ENCODE data around the gene ITGB1. TPM values are rescaled to one million over a fixed set of nuclear protein-coding genes. Genes with fewer than 3 reads are reported as not detected.

The ITGB1 gene
- total RNA-seq, 1 donor from 2014 or later: 542 TPM

- Histone ChIP-seq H3K4me3 (no peak overlapping the region), H3K4me1 (peaks cover 98% of the 10 kb centered on the region), H3K36me3 (no peaks in the 10 kb centered on the region), H3K27me3 (ENCODE audit: low read depth) (no peaks in the 10 kb centered on the region), H3K9me3 (replicated peaks) (no peaks in the 10 kb centered on the region), H3K27ac (replicated peaks) (no peak overlapping the region)
- TF ChIP-seq, protein P1, sequence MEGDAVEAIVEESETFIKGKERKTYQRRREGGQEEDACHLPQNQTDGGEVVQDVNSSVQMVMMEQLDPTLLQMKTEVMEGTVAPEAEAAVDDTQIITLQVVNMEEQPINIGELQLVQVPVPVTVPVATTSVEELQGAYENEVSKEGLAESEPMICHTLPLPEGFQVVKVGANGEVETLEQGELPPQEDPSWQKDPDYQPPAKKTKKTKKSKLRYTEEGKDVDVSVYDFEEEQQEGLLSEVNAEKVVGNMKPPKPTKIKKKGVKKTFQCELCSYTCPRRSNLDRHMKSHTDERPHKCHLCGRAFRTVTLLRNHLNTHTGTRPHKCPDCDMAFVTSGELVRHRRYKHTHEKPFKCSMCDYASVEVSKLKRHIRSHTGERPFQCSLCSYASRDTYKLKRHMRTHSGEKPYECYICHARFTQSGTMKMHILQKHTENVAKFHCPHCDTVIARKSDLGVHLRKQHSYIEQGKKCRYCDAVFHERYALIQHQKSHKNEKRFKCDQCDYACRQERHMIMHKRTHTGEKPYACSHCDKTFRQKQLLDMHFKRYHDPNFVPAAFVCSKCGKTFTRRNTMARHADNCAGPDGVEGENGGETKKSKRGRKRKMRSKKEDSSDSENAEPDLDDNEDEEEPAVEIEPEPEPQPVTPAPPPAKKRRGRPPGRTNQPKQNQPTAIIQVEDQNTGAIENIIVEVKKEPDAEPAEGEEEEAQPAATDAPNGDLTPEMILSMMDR (IDR thresholded peaks at IDR 0.05; ENCODE audit: borderline replicate concordance): no peak
- DNase-seq: no peak
- intact Hi-C loops (cut with micrococcal nuclease): loop anchor here (10.0 kb wide), 1 partner anchor 57 kb away; no protein-coding TSS in a partner anchor
These were observed 10.4 kb downstream of the ITGB1 start for GRCh38 chr10:32947586-32947985.

- peaks cover 98% of the 10 kb centered on the region for H3K4me1 ChIP-seq
These were observed 11.9 kb downstream of the ITGB1 start for GRCh38 chr10:32946108-32946507.

DNA sequence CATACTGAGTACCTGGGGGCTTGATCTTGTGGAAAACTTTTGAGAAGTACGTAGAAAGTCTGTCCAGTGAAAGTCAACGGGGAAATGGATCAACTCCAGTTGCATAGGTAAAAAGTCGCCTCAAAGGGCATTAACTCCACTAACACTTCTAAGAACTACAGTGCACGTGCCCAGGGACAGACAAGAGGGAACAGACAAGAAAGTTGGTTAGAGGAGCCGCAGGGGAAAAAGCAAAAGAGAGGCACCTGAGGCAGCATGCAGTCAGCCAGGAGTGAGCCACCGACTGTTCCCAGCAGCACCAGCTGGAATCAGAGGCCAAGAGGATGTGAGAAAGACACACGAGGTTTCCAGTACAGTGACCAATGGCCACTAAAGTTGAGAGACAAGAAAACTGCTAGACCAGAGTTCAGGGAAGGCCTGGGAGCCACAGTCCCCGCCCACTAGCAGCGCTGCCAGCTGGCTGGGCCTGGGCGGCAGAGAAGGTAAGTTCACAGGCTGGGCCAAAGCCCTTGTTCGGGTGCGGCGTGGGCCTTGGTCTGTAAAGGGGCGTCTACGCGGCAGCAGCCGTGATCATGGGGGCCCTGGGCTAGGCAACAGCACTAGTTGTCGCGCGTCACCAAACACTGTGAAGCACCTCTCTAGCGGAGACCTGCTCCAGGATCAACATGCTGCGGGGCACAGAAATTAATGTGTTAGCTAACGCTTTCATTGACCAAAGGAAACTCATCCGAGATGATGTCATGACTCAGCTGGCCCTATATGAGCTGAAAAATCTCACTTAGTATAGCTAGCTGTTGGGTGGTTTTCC lies 14.0 kb downstream of the ITGB1 start:
- no peaks in the 10 kb centered on the region for H3K36me3 ChIP-seq
- TF ChIP-seq, protein P1 (IDR thresholded peaks at IDR 0.05; ENCODE audit: borderline replicate concordance): no peak
- no peaks in the 10 kb centered on the region for H3K27me3 ChIP-seq (ENCODE audit: low read depth)
- no peak overlapping the region for H3K4me3 ChIP-seq
- no peaks in the 10 kb centered on the region for H3K9me3 ChIP-seq (replicated peaks)
- intact Hi-C loops (cut with micrococcal nuclease): loop anchor here (10.0 kb wide), 1 partner anchor 61 kb away; no protein-coding TSS in a partner anchor
- DNase-seq: peak; percentile 24
- peak overlapping the region; percentile 85 for H3K27ac ChIP-seq (replicated peaks)
- peaks cover 98% of the 10 kb centered on the region for H3K4me1 ChIP-seq

More at GRCh38 chr10:32946108-32946507, 11.9 kb downstream of the ITGB1 start:
- no peak for DNase-seq
- no peaks in the 10 kb centered on the region for H3K36me3 ChIP-seq
- no peak overlapping the region for H3K4me3 ChIP-seq
- H3K9me3 ChIP-seq (replicated peaks): no peaks in the 10 kb centered on the region
- no peaks in the 10 kb centered on the region for H3K27me3 ChIP-seq (ENCODE audit: low read depth)
- TF ChIP-seq, protein P1 (IDR thresholded peaks at IDR 0.05; ENCODE audit: borderline replicate concordance): no peak
- intact Hi-C loops (cut with micrococcal nuclease): loop anchor here (10.0 kb wide), 1 partner anchor 59 kb away; no protein-coding TSS in a partner anchor
- no peak overlapping the region for H3K27ac ChIP-seq (replicated peaks)

GRCh38 chr10:32943395-32943794 lies 14.6 kb downstream of the ITGB1 start:
- Histone ChIP-seq H3K4me3 (no peak overlapping the region), H3K27me3 (ENCODE audit: low read depth) (no peaks in the 10 kb centered on the region), H3K9me3 (replicated peaks) (no peaks in the 10 kb centered on the region), H3K27ac (replicated peaks) (peak overlapping the region; percentile 85), H3K36me3 (no peaks in the 10 kb centered on the region), H3K4me1 (peaks cover 98% of the 10 kb centered on the region)
- intact Hi-C loops (cut with micrococcal nuclease): loop anchor here (10.0 kb wide), 1 partner anchor 61 kb away; no protein-coding TSS in a partner anchor
- TF ChIP-seq, protein P1 (IDR thresholded peaks at IDR 0.05; ENCODE audit: borderline replicate concordance): no peak
- no peak for DNase-seq

DNA sequence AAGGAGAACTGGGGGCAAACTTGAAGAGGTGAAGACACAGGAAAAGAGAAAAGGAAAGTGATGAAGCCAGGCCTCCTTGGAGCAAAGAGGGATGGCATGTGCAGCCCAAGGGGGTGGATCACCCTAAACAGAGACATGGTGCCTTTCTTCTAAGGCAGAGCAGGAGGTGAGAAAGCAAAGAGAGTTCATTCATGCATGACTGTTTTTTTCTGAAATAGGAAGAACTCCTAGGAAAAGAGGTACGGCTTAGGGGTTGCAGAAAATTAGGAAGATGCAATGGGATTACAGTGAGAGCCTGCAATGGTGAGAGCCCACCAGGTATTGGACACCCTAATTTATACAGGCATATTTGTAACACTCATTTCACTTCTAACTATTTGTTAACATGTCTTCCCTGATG lies 15.9 kb downstream of the ITGB1 start:
- Histone ChIP-seq H3K36me3 (no peaks in the 10 kb centered on the region), H3K9me3 (replicated peaks) (no peaks in the 10 kb centered on the region), H3K27me3 (ENCODE audit: low read depth) (no peaks in the 10 kb centered on the region), H3K4me3 (peak overlapping the region; percentile 4), H3K27ac (replicated peaks) (peak overlapping the region; percentile 85), H3K4me1 (peaks cover 100% of the 10 kb centered on the region)
- TF ChIP-seq, protein P1 (IDR thresholded peaks at IDR 0.05; ENCODE audit: borderline replicate concordance): no peak
- intact Hi-C loops (cut with micrococcal nuclease): loop anchor here (10.0 kb wide), 1 partner anchor 63 kb away; no protein-coding TSS in a partner anchor
- no peak for DNase-seq

Data from left ventricle myocardium inferior (tissue), 1 donor.